ENCODE results near the gene SCAPER.

DNA sequence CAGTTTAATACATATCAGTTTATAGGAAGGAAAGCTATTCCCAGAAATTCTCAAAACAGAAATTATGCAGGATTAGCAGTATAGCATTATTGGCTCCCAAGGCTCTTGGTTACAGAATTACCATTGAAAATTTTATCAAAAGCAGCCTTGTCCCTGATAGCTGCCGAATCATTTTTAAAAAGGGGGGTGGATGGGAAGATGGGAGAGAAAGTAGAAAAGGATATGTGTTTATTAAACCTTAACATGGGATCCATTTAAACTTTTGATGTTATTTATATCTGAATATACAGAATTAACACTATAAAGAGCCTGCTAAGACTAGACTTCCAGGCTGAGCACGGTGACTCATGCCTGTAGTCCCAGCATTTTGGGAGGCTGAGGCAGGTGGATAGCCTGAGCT, 37.2 kb upstream of the SCAPER start:
- TF ChIP-seq CTCF (IDR thresholded peaks at IDR 0.05) (no peak), POLR2A (IDR thresholded peaks at IDR 0.05) (no peak), EP300 (IDR thresholded peaks at IDR 0.05) (no peak), POLR2AphosphoS5 (IDR thresholded peaks at IDR 0.05) (no peak)

All from upper lobe of left lung (tissue), 4 donors.